ENCODE results near the gene RSRC1.
"Not testable (repeated sequence)": the region's sequence is repeated elsewhere in the genome, so short reads cannot be mapped to it uniquely, and the experiment has no call there.

RSRC1 gene

GRCh38 chr3:158508481-158508880, 398.6 kb downstream of the RSRC1 start:
- CTCF ChIA-PET: no interaction called here
- POLR2A ChIA-PET (ENCODE audit: low non-redundant PET): no interaction called here
- no peak overlapping the region for H3K27ac ChIP-seq
- no peak for DNase-seq (ENCODE audit: low spot score)
- TF ChIP-seq CTCF (conservative IDR thresholded peaks at IDR 0.05; ENCODE audit: low read depth): no peak

GRCh38 chr3:158509891-158510290, 400.0 kb downstream of the RSRC1 start:
- no peak overlapping the region for H3K27ac ChIP-seq
- POLR2A ChIA-PET (ENCODE audit: low non-redundant PET): no interaction called here
- DNase-seq (ENCODE audit: low spot score): no peak
- CTCF ChIA-PET: no interaction called here
- no peak for TF ChIP-seq CTCF (conservative IDR thresholded peaks at IDR 0.05; ENCODE audit: low read depth)

GRCh38 chr3:158516729-158517128, 406.8 kb downstream of the RSRC1 start:
- DNase-seq (ENCODE audit: low spot score); H3K27ac ChIP-seq; POLR2A ChIA-PET (ENCODE audit: low non-redundant PET); CTCF ChIA-PET: not testable (repeated sequence)

- no peak for TF ChIP-seq CTCF (conservative IDR thresholded peaks at IDR 0.05; ENCODE audit: low read depth)
- POLR2A ChIA-PET (ENCODE audit: low non-redundant PET): no interaction called here
- CTCF ChIA-PET: no interaction called here
- no peak for DNase-seq (ENCODE audit: low spot score)
- H3K27ac ChIP-seq: no peak overlapping the region
Measured at GRCh38 chr3:158519776-158520175, 409.9 kb downstream of the RSRC1 start.

- H3K27ac ChIP-seq: no peak overlapping the region
- no peak for DNase-seq (ENCODE audit: low spot score)
- TF ChIP-seq CTCF (conservative IDR thresholded peaks at IDR 0.05; ENCODE audit: low read depth): no peak
- CTCF ChIA-PET: no interaction called here
- POLR2A ChIA-PET (ENCODE audit: low non-redundant PET): no interaction called here
Measured at GRCh38 chr3:158520433-158520832, 410.5 kb downstream of the RSRC1 start.

GRCh38 chr3:158522221-158523136, 412.6 kb downstream of the RSRC1 start:
- no peak for DNase-seq (ENCODE audit: low spot score)
- H3K27ac ChIP-seq: no peak overlapping the region
- CTCF ChIA-PET: no interaction called here
- TF ChIP-seq CTCF (conservative IDR thresholded peaks at IDR 0.05; ENCODE audit: low read depth): no peak
- POLR2A ChIA-PET (ENCODE audit: low non-redundant PET): no interaction called here

GRCh38 chr3:158528076-158528674, 418.3 kb downstream of the RSRC1 start:
- H3K27ac ChIP-seq: no peak overlapping the region
- TF ChIP-seq CTCF (conservative IDR thresholded peaks at IDR 0.05; ENCODE audit: low read depth): no peak
- CTCF ChIA-PET: interaction anchor here (0.6 kb wide), 1 partner anchor 116 kb away, joined by 3 read pairs; no protein-coding TSS in a partner anchor
- no peak for DNase-seq (ENCODE audit: low spot score)
- POLR2A ChIA-PET (ENCODE audit: low non-redundant PET): no interaction called here

Measured in RWPE1 (cell line).